ENCODE results near the gene GREB1L. TPM values are rescaled to one million over a fixed set of nuclear protein-coding genes. Genes with fewer than 3 reads are reported as not detected.
"Not testable (repeated sequence)": the region's sequence is repeated elsewhere in the genome, so short reads cannot be mapped to it uniquely, and the experiment has no call there.

Gene GREB1L
- total and polyA plus RNA-seq, 2 experiments from 2014 or later, result 1.9 to 3.0 TPM

GRCh38 chr18:21210784-21211183, 31.2 kb upstream of the GREB1L start:
- no peak for DNase-seq
- Histone ChIP-seq H3K9me3 (ENCODE audit: low read depth) (no peaks in the 10 kb centered on the region), H3K4me1 (ENCODE audit: insufficient read depth) (no peaks in the 10 kb centered on the region), H3K27me3 (replicated peaks; ENCODE audit: insufficient read depth) (no peaks in the 10 kb centered on the region; the same call in 1 of the 2 replicates), H3K79me2 (ENCODE audit: insufficient read depth) (no peaks in the 10 kb centered on the region), H3F3A (ENCODE audit: insufficient read depth) (no peaks in the 10 kb centered on the region), H3K36me3 (ENCODE audit: low read depth) (no peaks in the 10 kb centered on the region), H3K4me2 (ENCODE audit: unreplicated experiment) (no peak overlapping the region), H2AFZ (no peak overlapping the region), H3K27ac (no peak overlapping the region), H3K9me2 (ENCODE audit: insufficient read depth) (no peaks in the 10 kb centered on the region), H3K4me3 (no peak overlapping the region), H3K9ac (no peak overlapping the region), H4K20me1 (ENCODE audit: insufficient read depth) (no peaks in the 10 kb centered on the region)
- in situ Hi-C loops (cut with MboI), result loop anchor here (25.0 kb wide), 1 partner anchor 227 kb away; no protein-coding TSS in a partner anchor
- TF ChIP-seq EZH2 (IDR thresholded peaks at IDR 0.05; ENCODE audit: insufficient read depth, poor library complexity, severe bottlenecking) (no peak), EZH2phosphoT487 (IDR thresholded peaks at IDR 0.05; ENCODE audit: insufficient read depth, low read depth) (no peak)
- WGBS, 2 experiments (ENCODE audit: low coverage in 1 of 2, low lambda C conversion rate in 2 of 2, missing lambda C conversion rate in 2 of 2), result 90 to 98% methylated on average over 2 of the region's 2 CpGs

GRCh38 chr18:21214409-21214808, 27.6 kb upstream of the GREB1L start:
- not testable (repeated sequence) for H3K9me2 ChIP-seq (ENCODE audit: insufficient read depth); DNase-seq; H3K79me2 ChIP-seq (ENCODE audit: insufficient read depth); H4K20me1 ChIP-seq (ENCODE audit: insufficient read depth); H3K9ac ChIP-seq; H3K36me3 ChIP-seq (ENCODE audit: low read depth); H3F3A ChIP-seq (ENCODE audit: insufficient read depth); H3K9me3 ChIP-seq (ENCODE audit: low read depth); H3K4me1 ChIP-seq (ENCODE audit: insufficient read depth); H2AFZ ChIP-seq; H3K27me3 ChIP-seq (replicated peaks; ENCODE audit: insufficient read depth); H3K4me3 ChIP-seq; H3K4me2 ChIP-seq (ENCODE audit: unreplicated experiment); H3K27ac ChIP-seq
- 80 to 81% methylated on average over 5 of the region's 5 CpGs for WGBS, 2 experiments (ENCODE audit: low coverage in 1 of 2, low lambda C conversion rate in 2 of 2, missing lambda C conversion rate in 2 of 2)
- in situ Hi-C loops (cut with MboI), result loop anchor here (25.0 kb wide), 1 partner anchor 223 kb away; no protein-coding TSS in a partner anchor

GRCh38 chr18:21215490-21215889, 26.5 kb upstream of the GREB1L start:
- Histone ChIP-seq H3K79me2 (ENCODE audit: insufficient read depth) (no peaks in the 10 kb centered on the region), H3K36me3 (ENCODE audit: low read depth) (no peaks in the 10 kb centered on the region), H3K4me3 (no peak overlapping the region), H4K20me1 (ENCODE audit: insufficient read depth) (no peaks in the 10 kb centered on the region), H3K4me1 (ENCODE audit: insufficient read depth) (no peaks in the 10 kb centered on the region), H3K9me2 (ENCODE audit: insufficient read depth) (no peaks in the 10 kb centered on the region), H3K4me2 (ENCODE audit: unreplicated experiment) (no peak overlapping the region), H3K9me3 (ENCODE audit: low read depth) (no peaks in the 10 kb centered on the region), H2AFZ (no peak overlapping the region), H3K9ac (no peak overlapping the region), H3K27me3 (replicated peaks; ENCODE audit: insufficient read depth) (no peaks in the 10 kb centered on the region; the same call in 1 of the 2 replicates), H3F3A (ENCODE audit: insufficient read depth) (no peaks in the 10 kb centered on the region), H3K27ac (no peak overlapping the region)
- TF ChIP-seq EZH2 (IDR thresholded peaks at IDR 0.05; ENCODE audit: insufficient read depth, poor library complexity, severe bottlenecking), result no peak
- DNase-seq, result no peak
- 78% methylated on average over 6 of the region's 6 CpGs for WGBS, 2 experiments (ENCODE audit: low coverage in 1 of 2, low lambda C conversion rate in 2 of 2, missing lambda C conversion rate in 2 of 2)
- in situ Hi-C loops (cut with MboI), result loop anchor here (25.0 kb wide), 1 partner anchor 222 kb away; no protein-coding TSS in a partner anchor

- H3K9ac ChIP-seq, result no peak overlapping the region
- no peaks in the 10 kb centered on the region for H3K9me3 ChIP-seq (ENCODE audit: low read depth)
- DNase-seq, result no peak
- H3K4me3 ChIP-seq, result no peak overlapping the region
- H3K4me1 ChIP-seq (ENCODE audit: insufficient read depth), result no peaks in the 10 kb centered on the region
- no peaks in the 10 kb centered on the region for H3K79me2 ChIP-seq (ENCODE audit: insufficient read depth)
- TF ChIP-seq EZH2phosphoT487 (IDR thresholded peaks at IDR 0.05; ENCODE audit: insufficient read depth, low read depth) (no peak), EZH2 (IDR thresholded peaks at IDR 0.05; ENCODE audit: insufficient read depth, poor library complexity, severe bottlenecking) (no peak)
- no peaks in the 10 kb centered on the region for H3K27me3 ChIP-seq (replicated peaks; ENCODE audit: insufficient read depth)
- no peaks in the 10 kb centered on the region for H3F3A ChIP-seq (ENCODE audit: insufficient read depth)
- no peak overlapping the region for H2AFZ ChIP-seq
- no peak overlapping the region for H3K4me2 ChIP-seq (ENCODE audit: unreplicated experiment)
- in situ Hi-C loops (cut with MboI), result loop anchor here (25.0 kb wide), 1 partner anchor 218 kb away; no protein-coding TSS in a partner anchor
- H3K27ac ChIP-seq, result no peak overlapping the region
- H3K36me3 ChIP-seq (ENCODE audit: low read depth), result no peaks in the 10 kb centered on the region
- no peaks in the 10 kb centered on the region for H4K20me1 ChIP-seq (ENCODE audit: insufficient read depth)
- H3K9me2 ChIP-seq (ENCODE audit: insufficient read depth), result no peaks in the 10 kb centered on the region
- 64 to 67% methylated on average over 3 of the region's 3 CpGs for WGBS, 2 experiments (ENCODE audit: low coverage in 1 of 2, low lambda C conversion rate in 2 of 2, missing lambda C conversion rate in 2 of 2)
Observed at GRCh38 chr18:21218862-21219261, 23.2 kb upstream of the GREB1L start.

- H2AFZ ChIP-seq, result no peak overlapping the region
- H3K4me2 ChIP-seq (ENCODE audit: unreplicated experiment), result no peak overlapping the region
- no peaks in the 10 kb centered on the region for H3K79me2 ChIP-seq (ENCODE audit: insufficient read depth)
- no peaks in the 10 kb centered on the region for H4K20me1 ChIP-seq (ENCODE audit: insufficient read depth)
- H3K9me3 ChIP-seq (ENCODE audit: low read depth), result no peaks in the 10 kb centered on the region
- H3K4me3 ChIP-seq, result no peak overlapping the region
- H3K9ac ChIP-seq, result no peak overlapping the region
- H3K9me2 ChIP-seq (ENCODE audit: insufficient read depth), result no peaks in the 10 kb centered on the region
- H3K27ac ChIP-seq, result no peak overlapping the region
- WGBS, 2 experiments (ENCODE audit: low coverage in 1 of 2, low lambda C conversion rate in 2 of 2, missing lambda C conversion rate in 2 of 2), result 72 to 73% methylated on average over 6 of the region's 6 CpGs
- DNase-seq, result no peak
- no peaks in the 10 kb centered on the region for H3K4me1 ChIP-seq (ENCODE audit: insufficient read depth)
- H3F3A ChIP-seq (ENCODE audit: insufficient read depth), result no peaks in the 10 kb centered on the region
- H3K27me3 ChIP-seq (replicated peaks; ENCODE audit: insufficient read depth), result no peaks in the 10 kb centered on the region
- TF ChIP-seq EZH2phosphoT487 (IDR thresholded peaks at IDR 0.05; ENCODE audit: insufficient read depth, low read depth) (no peak), EZH2 (IDR thresholded peaks at IDR 0.05; ENCODE audit: insufficient read depth, poor library complexity, severe bottlenecking) (no peak)
- H3K36me3 ChIP-seq (ENCODE audit: low read depth), result no peaks in the 10 kb centered on the region
- in situ Hi-C loops (cut with MboI), result no loop called here
Observed at GRCh38 chr18:21230436-21230835, 11.6 kb upstream of the GREB1L start.

Measured in GM23248 (cell line).